ENCODE data around the gene NRARP.

NRARP gene

GRCh38 chr9:137321726-137322361, 19.8 kb upstream of the NRARP start:
- no peak for DNase-seq (ENCODE audit: low read depth)

- DNase-seq (ENCODE audit: low read depth), result no peak
Measured at GRCh38 chr9:137320555-137321384, 18.7 kb upstream of the NRARP start.

GRCh38 chr9:137319739-137320551, 17.9 kb upstream of the NRARP start:
- DNase-seq (ENCODE audit: low read depth), result no peak

GRCh38 chr9:137319011-137319738, 17.1 kb upstream of the NRARP start:
- DNase-seq (ENCODE audit: low read depth), result no peak

GRCh38 chr9:137318602-137319001, 16.5 kb upstream of the NRARP start:
- DNase-seq (ENCODE audit: low read depth), result no peak

GRCh38 chr9:137317718-137318511, 15.8 kb upstream of the NRARP start:
- no peak for DNase-seq (ENCODE audit: low read depth)

GRCh38 chr9:137317021-137317717, 15.1 kb upstream of the NRARP start:
- no peak for DNase-seq (ENCODE audit: low read depth)

- no peak for DNase-seq (ENCODE audit: low read depth)
Measured at GRCh38 chr9:137316012-137316981, 14.2 kb upstream of the NRARP start.

GRCh38 chr9:137315581-137316011, 13.5 kb upstream of the NRARP start:
- DNase-seq (ENCODE audit: low read depth), result no peak

- DNase-seq (ENCODE audit: low read depth), result no peak
Measured at GRCh38 chr9:137314561-137315560, 12.8 kb upstream of the NRARP start.

- DNase-seq (ENCODE audit: low read depth), result no peak
Measured at GRCh38 chr9:137313956-137314560, 12.0 kb upstream of the NRARP start.

- no peak for DNase-seq (ENCODE audit: low read depth)
Measured at GRCh38 chr9:137313326-137313936, 11.4 kb upstream of the NRARP start.

GRCh38 chr9:137312852-137313325, 10.8 kb upstream of the NRARP start:
- no peak for DNase-seq (ENCODE audit: low read depth)

- DNase-seq (ENCODE audit: low read depth), result no peak
Measured at GRCh38 chr9:137311986-137312851, 10.1 kb upstream of the NRARP start.

- DNase-seq (ENCODE audit: low read depth), result no peak
Measured at GRCh38 chr9:137311171-137311985, 9.3 kb upstream of the NRARP start.
